Measurements from ENCODE around the gene CHST14. TPM values are rescaled to one million over a fixed set of nuclear protein-coding genes. Genes with fewer than 3 reads are reported as not detected.
A peak's percentile ranks its signal among the peaks of the same experiment; 100 is the strongest.

Gene CHST14
- polyA plus RNA-seq, 1 experiment: 32.3 TPM

- H3K4me3 ChIP-seq (ENCODE audit: low read depth, low read length): no peak overlapping the region
- no peak for TF ChIP-seq CTCF (IDR thresholded peaks at IDR 0.05; ENCODE audit: insufficient read depth, low read depth, low read length)
- ChIA-PET CTCF (interaction anchor here (0.6 to 1.5 kb wide), 5 partner anchors 14 to 723 kb away, joined by 3 to 4 read pairs (median 3); partner anchors contain the start of gene BAHD1), POLR2A (interaction anchor here (0.6 kb wide), 1 partner anchor 100 kb away, joined by 4 read pairs; no protein-coding TSS in a partner anchor)
- H3K27me3 ChIP-seq (ENCODE audit: control insufficient read depth, insufficient read depth, low read length): no peaks in the 10 kb centered on the region; the same call in 1 of the 2 replicates
- peaks cover 17% of the 10 kb centered on the region; the same call in 1 of the 2 replicates for H3K36me3 ChIP-seq (ENCODE audit: control insufficient read depth, insufficient read depth, low read length)
- no peak for DNase-seq (ENCODE audit: low read depth)
Measured at GRCh38 chr15:40468898-40469331, 1.9 kb upstream of the CHST14 start.

GRCh38 chr15:40469776-40470390, 901 bp upstream of the CHST14 start:
- no peak for DNase-seq (ENCODE audit: low read depth)
- Histone ChIP-seq H3K4me3 (ENCODE audit: low read depth, low read length) (no peak overlapping the region), H3K27me3 (ENCODE audit: control insufficient read depth, insufficient read depth, low read length) (no peaks in the 10 kb centered on the region; the same call in 1 of the 2 replicates), H3K36me3 (ENCODE audit: control insufficient read depth, insufficient read depth, low read length) (peaks cover 11% of the 10 kb centered on the region; the same call in 1 of the 2 replicates)
- POLR2A ChIA-PET: no interaction called here
- CTCF ChIA-PET: interaction anchor here (0.8 to 1.5 kb wide), 6 partner anchors 15 to 90 kb away, joined by 3 to 4 read pairs (median 4); partner anchors contain the start of gene BAHD1
- no peak for TF ChIP-seq CTCF (IDR thresholded peaks at IDR 0.05; ENCODE audit: insufficient read depth, low read depth, low read length)

GRCh38 chr15:40471105-40471807, 472 bp downstream of the CHST14 start:
- ChIA-PET POLR2A (no interaction called here), CTCF (interaction anchor here (0.8 to 1.5 kb wide), 2 partner anchors 26 to 92 kb away, joined by 3 to 4 read pairs; no protein-coding TSS in a partner anchor)
- H3K36me3 ChIP-seq (ENCODE audit: control insufficient read depth, insufficient read depth, low read length): peaks cover 3% of the 10 kb centered on the region; the same call in 1 of the 2 replicates
- H3K4me3 ChIP-seq (ENCODE audit: low read depth, low read length): peak overlapping the region; percentile 77
- no peaks in the 10 kb centered on the region; the same call in 1 of the 2 replicates for H3K27me3 ChIP-seq (ENCODE audit: control insufficient read depth, insufficient read depth, low read length)
- TF ChIP-seq CTCF (IDR thresholded peaks at IDR 0.05; ENCODE audit: insufficient read depth, low read depth, low read length): no peak
- DNase-seq (ENCODE audit: low read depth): no peak

- Histone ChIP-seq H3K36me3 (ENCODE audit: control insufficient read depth, insufficient read depth, low read length) (no peaks in the 10 kb centered on the region), H3K4me3 (ENCODE audit: low read depth, low read length) (peak overlapping the region; percentile 77), H3K27me3 (ENCODE audit: control insufficient read depth, insufficient read depth, low read length) (no peaks in the 10 kb centered on the region; the same call in 1 of the 2 replicates)
- ChIA-PET CTCF (no interaction called here), POLR2A (no interaction called here)
- no peak for TF ChIP-seq CTCF (IDR thresholded peaks at IDR 0.05; ENCODE audit: insufficient read depth, low read depth, low read length)
- no peak for DNase-seq (ENCODE audit: low read depth)
Measured at GRCh38 chr15:40471808-40472150, 995 bp downstream of the CHST14 start.

GRCh38 chr15:40472171-40472727, 1.5 kb downstream of the CHST14 start:
- H3K36me3 ChIP-seq (ENCODE audit: control insufficient read depth, insufficient read depth, low read length): no peaks in the 10 kb centered on the region

More at GRCh38 chr15:40472171-40472727, 1.5 kb downstream of the CHST14 start:
- DNase-seq (ENCODE audit: low read depth): no peak
- CTCF ChIA-PET: no interaction called here
- H3K27me3 ChIP-seq (ENCODE audit: control insufficient read depth, insufficient read depth, low read length): peaks cover 2% of the 10 kb centered on the region
- POLR2A ChIA-PET: no interaction called here
- peak overlapping the region; percentile 77; the same call in 1 of the 2 replicates for H3K4me3 ChIP-seq (ENCODE audit: low read depth, low read length)
- TF ChIP-seq CTCF (IDR thresholded peaks at IDR 0.05; ENCODE audit: insufficient read depth, low read depth, low read length): no peak

All from BJ (cell line).